Panc1 (cell line): Measurements from ENCODE around the gene TMED7. TPM values are rescaled to one million over a fixed set of nuclear protein-coding genes. Genes with fewer than 3 reads are reported as not detected.

Experiments
- ATAC-seq: fragments of 200-7000 bp; cut with Tn5 transposase; 2 replicates; pipeline ENCODE4 v1.9.1; 2020; ENCODE audit warnings: mild to moderate bottlenecking, moderate library complexity
- BruUV-seq: library from RNA; stranded (reverse); fragments of 400-500 nt; replicated peaks from 2 replicates; lab custom pipeline; 2021; lab: Mats Ljungman, UMichigan
- CTCF ChIA-PET: fragments of 300-600 bp; sonication (Branson Sonifier 250); formaldehyde crosslinking; loops from one replicate; lab custom pipeline; 2022; ENCODE audit warnings: antibody characterized with exemption; lab: Charles Lee
- POLR2A ChIA-PET: fragments of 300-600 bp; sonication (Branson Sonifier 250); formaldehyde crosslinking; loops from one replicate; lab custom pipeline; 2022; ENCODE audit warnings: antibody characterized with exemption; lab: Charles Lee
- DNase-seq: peaks from one replicate; pipeline ENCODE4 v3.0.0-alpha.2; 2010; ENCODE audit warnings: low read depth, low spot score
- H3K27ac ChIP-seq: 2 replicates; pipeline ENCODE4 v1.5.1; 2011; ENCODE audit warnings: mild to moderate bottlenecking, low read length, inconsistent platforms
- H3K27me3 ChIP-seq: fragments of 200-500 bp; sonication (Bioruptor generic); 2 replicates; pipeline ENCODE4 v1.6.0; 2014; ENCODE audit warnings: low read length, inconsistent platforms; ENCODE audit not compliant: control insufficient read depth, insufficient read depth
- H3K36me3 ChIP-seq: fragments of 200-500 bp; sonication (Bioruptor generic); 2 replicates; pipeline ENCODE4 v1.5.1; 2014; ENCODE audit warnings: inconsistent platforms, mild to moderate bottlenecking, low read length, moderate library complexity; ENCODE audit not compliant: control insufficient read depth, insufficient read depth
- H3K4me1 ChIP-seq: 2 replicates; pipeline ENCODE4 v1.5.1; 2011; ENCODE audit warnings: inconsistent platforms, mild to moderate bottlenecking, low read length, moderate library complexity; ENCODE audit not compliant: control insufficient read depth, insufficient read depth
- H3K4me3 ChIP-seq, 2 experiments: 2 replicates each; pipeline ENCODE4 v1.5.1; 2011 to 2012; ENCODE audit warnings: low read depth in 2 of 2, low read length in 2 of 2, mild to moderate bottlenecking in 2 of 2, inconsistent platforms in 1 of 2, moderate library complexity in 1 of 2
- H3K9me3 ChIP-seq: fragments of 200-500 bp; sonication (Bioruptor generic); 2 replicates; pipeline ENCODE4 v1.5.1; 2014; ENCODE audit warnings: low read depth, mild to moderate bottlenecking, inconsistent platforms, low read length, moderate library complexity; ENCODE audit not compliant: control insufficient read depth, insufficient read depth
- CTCF ChIP-seq: fragments of 450-650 bp; IDR thresholded peaks from 2 replicates; pipeline ENCODE4 v1.5.1; 2017; ENCODE audit warnings: mild to moderate bottlenecking
- POLR2AphosphoS5 ChIP-seq: IDR thresholded peaks from 2 replicates; pipeline ENCODE4 v1.6.1; 2012; ENCODE audit warnings: mild to moderate bottlenecking, low read depth, low read length, moderate library complexity
- SIN3A ChIP-seq: IDR thresholded peaks from 2 replicates; pipeline ENCODE4 v1.6.1; 2012; ENCODE audit warnings: low read depth, mild to moderate bottlenecking, low read length, moderate library complexity, borderline replicate concordance; ENCODE audit not compliant: insufficient read depth
- TCF7L2 ChIP-seq: IDR thresholded peaks from 2 replicates; pipeline ENCODE4 v1.6.1; 2011; ENCODE audit warnings: mild to moderate bottlenecking, low read depth, low read length, inconsistent platforms
- in situ Hi-C: cut with HindIII; loops from 2 replicates; pipeline ENCODE4 v1.10.0; 2016; ENCODE audit warnings: low sequenced_read_pairs, low pct_unique_long_range_greater_than_20kb
- intact Hi-C: fragments of 100-400 bp; cut with micrococcal nuclease; formaldehyde crosslinking; loops from one replicate; pipeline ENCODE4 v1.10.0; 2022; ENCODE audit not compliant: unreplicated experiment
- total RNA-seq: library from RNA; stranded (reverse); gene quantifications from one replicate; pipeline ENCODE4 v1.2.1, GENCODE V29; 2021; ENCODE audit not compliant: unreplicated experiment
- TF ChIP-seq, protein P1 (sequence below), 2 experiments: IDR thresholded peaks; 2 replicates each; pipeline ENCODE4 v1.6.1; 2011 to 2012; ENCODE audit warnings: low read depth in 2 of 2, control low read depth in 1 of 2, low read length in 1 of 2, mild to moderate bottlenecking in 1 of 2, moderate library complexity in 1 of 2; ENCODE audit not compliant: insufficient read depth in 1 of 2

TMED7 gene
- total RNA-seq, 1 experiment from 2014 or later, result 113 TPM

- H3K4me3 ChIP-seq, result no peak overlapping the region
- H3K27me3 ChIP-seq, result no peaks in the 10 kb centered on the region
- H3K27ac ChIP-seq, result no peak overlapping the region
- CTCF ChIA-PET, result no interaction called here
- intact Hi-C loops (no loop called here), in situ Hi-C loops (no loop called here)
- no peak for DNase-seq
- no peaks in the 10 kb centered on the region for H3K9me3 ChIP-seq
- ATAC-seq, result no peak
- no TSS peak for BruUV-seq
- POLR2A ChIA-PET, result no interaction called here
- H3K4me1 ChIP-seq, result no peaks in the 10 kb centered on the region; the same call in 1 of the 2 replicates
- no peaks in the 10 kb centered on the region for H3K36me3 ChIP-seq
- TF ChIP-seq, protein P1, sequence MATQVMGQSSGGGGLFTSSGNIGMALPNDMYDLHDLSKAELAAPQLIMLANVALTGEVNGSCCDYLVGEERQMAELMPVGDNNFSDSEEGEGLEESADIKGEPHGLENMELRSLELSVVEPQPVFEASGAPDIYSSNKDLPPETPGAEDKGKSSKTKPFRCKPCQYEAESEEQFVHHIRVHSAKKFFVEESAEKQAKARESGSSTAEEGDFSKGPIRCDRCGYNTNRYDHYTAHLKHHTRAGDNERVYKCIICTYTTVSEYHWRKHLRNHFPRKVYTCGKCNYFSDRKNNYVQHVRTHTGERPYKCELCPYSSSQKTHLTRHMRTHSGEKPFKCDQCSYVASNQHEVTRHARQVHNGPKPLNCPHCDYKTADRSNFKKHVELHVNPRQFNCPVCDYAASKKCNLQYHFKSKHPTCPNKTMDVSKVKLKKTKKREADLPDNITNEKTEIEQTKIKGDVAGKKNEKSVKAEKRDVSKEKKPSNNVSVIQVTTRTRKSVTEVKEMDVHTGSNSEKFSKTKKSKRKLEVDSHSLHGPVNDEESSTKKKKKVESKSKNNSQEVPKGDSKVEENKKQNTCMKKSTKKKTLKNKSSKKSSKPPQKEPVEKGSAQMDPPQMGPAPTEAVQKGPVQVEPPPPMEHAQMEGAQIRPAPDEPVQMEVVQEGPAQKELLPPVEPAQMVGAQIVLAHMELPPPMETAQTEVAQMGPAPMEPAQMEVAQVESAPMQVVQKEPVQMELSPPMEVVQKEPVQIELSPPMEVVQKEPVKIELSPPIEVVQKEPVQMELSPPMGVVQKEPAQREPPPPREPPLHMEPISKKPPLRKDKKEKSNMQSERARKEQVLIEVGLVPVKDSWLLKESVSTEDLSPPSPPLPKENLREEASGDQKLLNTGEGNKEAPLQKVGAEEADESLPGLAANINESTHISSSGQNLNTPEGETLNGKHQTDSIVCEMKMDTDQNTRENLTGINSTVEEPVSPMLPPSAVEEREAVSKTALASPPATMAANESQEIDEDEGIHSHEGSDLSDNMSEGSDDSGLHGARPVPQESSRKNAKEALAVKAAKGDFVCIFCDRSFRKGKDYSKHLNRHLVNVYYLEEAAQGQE (IDR thresholded peaks at IDR 0.05; ENCODE audit: insufficient read depth in 1 of 2, low read depth in 2 of 2, low read length in 1 of 2), result no peak
These were observed 46.1 kb downstream of the TMED7 start for GRCh38 chr5:115579747-115580173.

- no peaks in the 10 kb centered on the region; the same call in 1 of the 2 replicates for H3K4me1 ChIP-seq
- DNase-seq (no peak), ATAC-seq (no peak)
- BruUV-seq, result no TSS peak
- H3K4me3 ChIP-seq, result no peak overlapping the region
- no peaks in the 10 kb centered on the region for H3K36me3 ChIP-seq
- ChIA-PET CTCF (no interaction called here), POLR2A (no interaction called here)
- in situ Hi-C loops, result no loop called here
- intact Hi-C loops, result no loop called here
- no peaks in the 10 kb centered on the region for H3K9me3 ChIP-seq
- no peak for TF ChIP-seq SIN3A
- no peaks in the 10 kb centered on the region for H3K27me3 ChIP-seq
- no peak overlapping the region for H3K27ac ChIP-seq
These were observed 46.6 kb downstream of the TMED7 start for GRCh38 chr5:115579216-115579615.

DNA sequence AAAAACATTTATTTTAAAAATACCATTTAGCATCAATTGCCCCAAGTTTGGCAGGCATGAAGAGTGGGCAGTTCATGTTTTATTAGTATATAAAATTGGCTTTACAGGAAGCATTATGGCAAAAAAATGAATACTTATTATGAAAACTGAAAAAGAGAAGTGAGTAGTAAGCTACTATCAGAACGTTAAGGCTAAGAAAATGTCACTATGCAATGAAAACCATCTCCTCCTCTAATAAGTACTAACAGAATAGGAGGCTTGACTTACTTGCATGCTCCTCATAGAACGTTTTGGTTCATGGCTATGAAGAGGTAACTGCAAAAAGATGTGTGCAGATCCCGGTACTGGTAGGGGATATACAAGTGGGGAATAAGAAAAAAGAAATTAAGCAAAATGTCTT lies 47.2 kb downstream of the TMED7 start:
- no peak for ATAC-seq
- no peaks in the 10 kb centered on the region for H3K27me3 ChIP-seq
- POLR2A ChIA-PET, result no interaction called here
- no peaks in the 10 kb centered on the region; the same call in 1 of the 2 replicates for H3K4me1 ChIP-seq
- no TSS peak for BruUV-seq
- CTCF ChIA-PET, result no interaction called here
- TF ChIP-seq CTCF (no peak), TCF7L2 (no peak), SIN3A (no peak), POLR2AphosphoS5 (no peak)
- TF ChIP-seq, protein P1 (IDR thresholded peaks at IDR 0.05; ENCODE audit: insufficient read depth in 1 of 2, low read depth in 2 of 2, low read length in 1 of 2), result no peak
- no peak overlapping the region for H3K27ac ChIP-seq
- in situ Hi-C loops, result no loop called here
- intact Hi-C loops, result no loop called here
- no peaks in the 10 kb centered on the region for H3K9me3 ChIP-seq
- no peak overlapping the region for H3K4me3 ChIP-seq
- DNase-seq, result no peak
- no peaks in the 10 kb centered on the region for H3K36me3 ChIP-seq
